ENCODE measurements around the gene CFAP100. TPM values are rescaled to one million over a fixed set of nuclear protein-coding genes. Genes with fewer than 3 reads are reported as not detected.

Gene CFAP100
- total RNA-seq, 4 donors from 2014 or later: not detected

DNA sequence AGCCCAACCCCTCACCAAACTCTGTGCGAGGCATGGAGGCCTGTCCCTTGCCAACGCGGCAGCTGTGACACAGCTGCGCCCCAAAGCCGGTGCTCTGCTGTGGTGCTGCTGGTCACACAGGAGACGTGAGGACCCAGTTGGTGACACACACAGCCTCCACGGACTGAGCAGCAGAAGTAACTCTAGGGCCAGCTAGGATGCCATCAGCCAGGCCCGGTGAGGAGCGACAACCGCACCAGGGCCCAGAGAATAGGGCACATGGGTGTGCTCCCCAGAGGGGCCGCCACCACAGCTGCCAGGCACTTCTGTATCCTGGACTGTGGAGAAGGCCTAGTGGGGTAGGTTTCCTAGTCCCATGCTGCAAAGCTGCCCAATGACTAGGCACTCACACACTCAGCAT is 70.3 kb downstream of the CFAP100 start:
- H3K36me3 ChIP-seq: peaks cover 76 to 89% of the 10 kb centered on the region in 2 donors
- peaks cover 0 to 4% of the 10 kb centered on the region in 2 donors for H3K4me1 ChIP-seq
- H3K9me3 ChIP-seq: no peaks in the 10 kb centered on the region
- no peaks in the 10 kb centered on the region for H3K27me3 ChIP-seq
- no peak overlapping the region for H3K4me3 ChIP-seq (replicated peaks in 1 of 3)
- TF ChIP-seq, protein P1, sequence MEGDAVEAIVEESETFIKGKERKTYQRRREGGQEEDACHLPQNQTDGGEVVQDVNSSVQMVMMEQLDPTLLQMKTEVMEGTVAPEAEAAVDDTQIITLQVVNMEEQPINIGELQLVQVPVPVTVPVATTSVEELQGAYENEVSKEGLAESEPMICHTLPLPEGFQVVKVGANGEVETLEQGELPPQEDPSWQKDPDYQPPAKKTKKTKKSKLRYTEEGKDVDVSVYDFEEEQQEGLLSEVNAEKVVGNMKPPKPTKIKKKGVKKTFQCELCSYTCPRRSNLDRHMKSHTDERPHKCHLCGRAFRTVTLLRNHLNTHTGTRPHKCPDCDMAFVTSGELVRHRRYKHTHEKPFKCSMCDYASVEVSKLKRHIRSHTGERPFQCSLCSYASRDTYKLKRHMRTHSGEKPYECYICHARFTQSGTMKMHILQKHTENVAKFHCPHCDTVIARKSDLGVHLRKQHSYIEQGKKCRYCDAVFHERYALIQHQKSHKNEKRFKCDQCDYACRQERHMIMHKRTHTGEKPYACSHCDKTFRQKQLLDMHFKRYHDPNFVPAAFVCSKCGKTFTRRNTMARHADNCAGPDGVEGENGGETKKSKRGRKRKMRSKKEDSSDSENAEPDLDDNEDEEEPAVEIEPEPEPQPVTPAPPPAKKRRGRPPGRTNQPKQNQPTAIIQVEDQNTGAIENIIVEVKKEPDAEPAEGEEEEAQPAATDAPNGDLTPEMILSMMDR (IDR thresholded peaks at IDR 0.05): no peak
- TF ChIP-seq POLR2A (IDR thresholded peaks at IDR 0.05): no peak
- intact Hi-C loops (cut with DNase I): no loop called here
- no peak overlapping the region for H3K27ac ChIP-seq
- WGBS, 2 donors: 97 to 100% methylated on average over 1 to 9 of the region's 11 CpGs
- no peak for DNase-seq

DNA sequence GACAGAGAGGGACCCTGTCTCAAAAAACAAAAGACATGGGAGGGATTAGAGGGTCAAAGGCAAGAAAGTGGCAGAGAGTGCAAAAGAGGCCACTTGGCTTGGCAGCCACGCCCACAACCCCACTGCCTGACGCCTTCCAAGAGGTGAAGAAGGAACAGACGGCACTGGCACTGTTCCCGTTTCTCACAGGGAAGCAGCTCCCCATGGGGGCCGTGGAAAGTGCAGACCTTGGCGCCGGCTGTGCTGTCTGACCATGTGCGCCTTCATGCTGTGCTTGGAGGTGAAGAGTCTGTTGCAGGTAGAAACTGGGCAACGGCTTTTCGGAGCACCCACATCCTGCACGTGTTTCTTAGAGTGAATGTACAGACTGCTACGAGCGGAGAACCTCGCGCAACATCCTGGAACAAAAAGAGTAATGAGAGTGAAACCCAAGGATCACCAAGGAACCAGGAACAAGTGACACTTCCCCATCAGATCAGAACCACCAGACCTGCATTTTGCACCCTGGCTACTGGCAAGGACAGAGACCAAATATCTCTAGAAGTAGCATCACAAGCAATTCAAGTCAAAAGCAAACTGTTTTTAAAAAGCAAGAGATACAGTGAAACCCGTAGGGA is 71.3 kb downstream of the CFAP100 start:
- H3K9me3 ChIP-seq: no peaks in the 10 kb centered on the region
- peaks cover 0 to 4% of the 10 kb centered on the region in 2 donors for H3K4me1 ChIP-seq
- intact Hi-C loops (cut with DNase I): no loop called here
- no peak for DNase-seq
- no peak overlapping the region for H3K4me3 ChIP-seq (replicated peaks in 1 of 3)
- no peak overlapping the region for H3K27ac ChIP-seq
- peaks cover 78 to 90% of the 10 kb centered on the region in 2 donors for H3K36me3 ChIP-seq
- TF ChIP-seq, protein P1 (IDR thresholded peaks at IDR 0.05): no peak
- no peak for TF ChIP-seq POLR2A (IDR thresholded peaks at IDR 0.05)
- 81 to 85% methylated on average over 16 of the region's 16 CpGs for WGBS, 2 donors
- no peaks in the 10 kb centered on the region for H3K27me3 ChIP-seq

GRCh38 chr3:126466886-126467610 is 72.3 kb downstream of the CFAP100 start:
- 86 to 88% methylated on average over 19 of the region's 19 CpGs for WGBS, 2 donors
- no peaks in the 10 kb centered on the region for H3K9me3 ChIP-seq
- H3K27ac ChIP-seq: no peak overlapping the region
- intact Hi-C loops (cut with DNase I): no loop called here
- H3K27me3 ChIP-seq: no peaks in the 10 kb centered on the region
- TF ChIP-seq, protein P1 (IDR thresholded peaks at IDR 0.05): no peak
- no peak for TF ChIP-seq POLR2A (IDR thresholded peaks at IDR 0.05)
- H3K4me1 ChIP-seq: peaks cover 6 to 9% of the 10 kb centered on the region in 2 donors
- no peak for DNase-seq
- H3K36me3 ChIP-seq: peaks cover 72 to 85% of the 10 kb centered on the region in 2 donors
- no peak overlapping the region for H3K4me3 ChIP-seq (replicated peaks in 1 of 3)

- H3K36me3 ChIP-seq: peaks cover 69 to 83% of the 10 kb centered on the region in 2 donors
Observed at GRCh38 chr3:126467611-126467955, 72.9 kb downstream of the CFAP100 start.

More at GRCh38 chr3:126467611-126467955, 72.9 kb downstream of the CFAP100 start:
- peaks cover 11 to 14% of the 10 kb centered on the region in 2 donors for H3K4me1 ChIP-seq
- 80% methylated on average over 8 of the region's 8 CpGs for WGBS, 2 donors
- no peaks in the 10 kb centered on the region for H3K27me3 ChIP-seq
- TF ChIP-seq POLR2A (IDR thresholded peaks at IDR 0.05): no peak
- TF ChIP-seq, protein P1 (IDR thresholded peaks at IDR 0.05): no peak
- no peaks in the 10 kb centered on the region for H3K9me3 ChIP-seq
- H3K27ac ChIP-seq: no peak overlapping the region
- intact Hi-C loops (cut with DNase I): no loop called here
- no peak for DNase-seq
- H3K4me3 ChIP-seq (replicated peaks in 1 of 3): no peak overlapping the region

Measured in thyroid gland (tissue), 4 donors.